ENCODE measurements around the gene TRPM8. TPM values are rescaled to one million over a fixed set of nuclear protein-coding genes. Genes with fewer than 3 reads are reported as not detected.

The TRPM8 gene
- total and polyA plus RNA-seq, 2 experiments from 2014 or later: 0.83 TPM; not detected in 1

DNA sequence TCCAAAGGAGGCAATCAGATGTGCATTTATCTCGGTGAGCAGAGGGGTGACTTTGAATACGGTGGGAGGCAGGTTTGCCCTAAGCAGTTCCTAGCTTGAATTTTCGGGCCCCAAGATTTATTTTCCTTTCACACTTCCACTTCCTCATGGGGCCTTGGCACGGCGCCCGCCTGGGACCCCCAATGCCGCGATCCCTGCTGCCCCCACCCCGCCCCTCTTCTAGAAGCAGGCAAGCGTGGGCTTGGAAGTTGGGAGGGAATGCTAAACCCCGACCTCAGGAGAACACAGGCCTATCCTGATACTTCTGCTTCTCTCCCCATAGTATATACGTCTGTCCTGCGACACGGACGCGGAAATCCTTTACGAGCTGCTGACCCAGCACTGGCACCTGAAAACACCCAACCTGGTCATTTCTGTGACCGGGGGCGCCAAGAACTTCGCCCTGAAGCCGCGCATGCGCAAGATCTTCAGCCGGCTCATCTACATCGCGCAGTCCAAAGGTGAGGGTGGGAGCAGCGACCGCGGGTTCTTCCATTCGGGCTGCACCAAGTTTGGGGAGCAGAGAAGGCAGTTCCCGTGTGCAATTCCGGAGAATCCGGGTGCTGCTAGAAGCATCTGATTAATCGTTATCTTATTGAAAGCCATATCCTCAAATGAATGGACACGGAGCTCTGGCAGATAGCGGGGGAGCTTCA is 21.6 kb downstream of the TRPM8 start:
- DNase-seq (ENCODE audit: low read depth in 1 of 2, low spot score in 1 of 2): peak in 1 of 2 donors; percentile 9

DNA sequence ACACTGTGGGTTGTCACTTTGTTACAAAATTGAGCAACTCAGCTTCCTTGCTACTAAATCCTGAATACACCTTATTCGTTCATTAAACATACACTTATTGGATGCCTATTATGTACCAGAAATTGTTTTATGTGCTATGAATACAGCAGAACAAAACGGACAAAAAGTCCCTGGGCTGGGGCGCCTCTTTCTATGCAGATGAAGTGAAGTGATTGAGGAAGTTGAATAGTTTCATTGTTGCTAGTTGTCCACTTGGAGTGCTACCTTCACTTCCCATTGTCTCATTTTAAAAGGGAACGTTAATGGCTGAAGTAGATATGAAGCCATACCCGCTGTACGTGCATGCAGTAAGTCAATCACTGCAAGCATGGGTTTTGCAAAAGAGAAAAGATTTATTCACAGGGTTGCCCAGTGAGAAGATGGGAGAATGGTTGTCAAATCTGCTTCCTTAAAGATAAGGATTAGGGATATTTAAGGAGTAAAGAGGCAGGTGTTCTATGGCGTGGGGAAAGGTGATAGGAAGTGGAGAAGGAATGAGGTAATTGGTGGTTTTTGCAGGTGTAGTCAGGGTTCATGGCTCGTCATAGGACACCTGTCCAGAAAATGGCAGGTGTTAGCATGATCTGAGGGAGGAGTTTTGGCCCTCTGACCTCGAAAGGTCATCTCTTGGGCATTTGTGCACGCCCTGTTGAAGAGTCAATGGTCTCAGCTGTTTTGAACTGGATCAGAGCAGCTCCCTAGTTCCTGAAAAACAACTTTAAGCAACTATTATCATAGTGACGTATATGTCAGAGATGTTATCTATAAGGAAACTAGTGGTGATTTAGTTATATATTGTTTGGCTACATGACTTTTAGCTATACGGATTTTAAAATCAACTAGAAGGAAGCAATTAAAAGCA is 23.5 kb downstream of the TRPM8 start:
- Histone ChIP-seq H3K4me1 (ENCODE audit: low read depth) (no peaks in the 10 kb centered on the region), H3K27me3 (peaks cover 31% of the 10 kb centered on the region), H3K9me3 (ENCODE audit: low read depth) (no peaks in the 10 kb centered on the region), H3K4me3 (no peak overlapping the region), H3K36me3 (no peaks in the 10 kb centered on the region), H3K27ac (no peak overlapping the region)
- no peak for DNase-seq (ENCODE audit: low read depth in 1 of 2, low spot score in 1 of 2)
- TF ChIP-seq, protein P1, sequence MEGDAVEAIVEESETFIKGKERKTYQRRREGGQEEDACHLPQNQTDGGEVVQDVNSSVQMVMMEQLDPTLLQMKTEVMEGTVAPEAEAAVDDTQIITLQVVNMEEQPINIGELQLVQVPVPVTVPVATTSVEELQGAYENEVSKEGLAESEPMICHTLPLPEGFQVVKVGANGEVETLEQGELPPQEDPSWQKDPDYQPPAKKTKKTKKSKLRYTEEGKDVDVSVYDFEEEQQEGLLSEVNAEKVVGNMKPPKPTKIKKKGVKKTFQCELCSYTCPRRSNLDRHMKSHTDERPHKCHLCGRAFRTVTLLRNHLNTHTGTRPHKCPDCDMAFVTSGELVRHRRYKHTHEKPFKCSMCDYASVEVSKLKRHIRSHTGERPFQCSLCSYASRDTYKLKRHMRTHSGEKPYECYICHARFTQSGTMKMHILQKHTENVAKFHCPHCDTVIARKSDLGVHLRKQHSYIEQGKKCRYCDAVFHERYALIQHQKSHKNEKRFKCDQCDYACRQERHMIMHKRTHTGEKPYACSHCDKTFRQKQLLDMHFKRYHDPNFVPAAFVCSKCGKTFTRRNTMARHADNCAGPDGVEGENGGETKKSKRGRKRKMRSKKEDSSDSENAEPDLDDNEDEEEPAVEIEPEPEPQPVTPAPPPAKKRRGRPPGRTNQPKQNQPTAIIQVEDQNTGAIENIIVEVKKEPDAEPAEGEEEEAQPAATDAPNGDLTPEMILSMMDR (IDR thresholded peaks at IDR 0.05; ENCODE audit: low read depth, low read length): no peak

More for the DNA sequence above, 21.6 kb downstream of the TRPM8 start:
- Histone ChIP-seq H3K27ac (no peak overlapping the region), H3K4me1 (ENCODE audit: low read depth) (no peaks in the 10 kb centered on the region), H3K4me3 (no peak overlapping the region), H3K36me3 (no peaks in the 10 kb centered on the region), H3K9me3 (ENCODE audit: low read depth) (no peaks in the 10 kb centered on the region), H3K27me3 (peaks cover 31% of the 10 kb centered on the region)
- TF ChIP-seq, protein P1 (IDR thresholded peaks at IDR 0.05; ENCODE audit: low read depth, low read length): no peak

DNA sequence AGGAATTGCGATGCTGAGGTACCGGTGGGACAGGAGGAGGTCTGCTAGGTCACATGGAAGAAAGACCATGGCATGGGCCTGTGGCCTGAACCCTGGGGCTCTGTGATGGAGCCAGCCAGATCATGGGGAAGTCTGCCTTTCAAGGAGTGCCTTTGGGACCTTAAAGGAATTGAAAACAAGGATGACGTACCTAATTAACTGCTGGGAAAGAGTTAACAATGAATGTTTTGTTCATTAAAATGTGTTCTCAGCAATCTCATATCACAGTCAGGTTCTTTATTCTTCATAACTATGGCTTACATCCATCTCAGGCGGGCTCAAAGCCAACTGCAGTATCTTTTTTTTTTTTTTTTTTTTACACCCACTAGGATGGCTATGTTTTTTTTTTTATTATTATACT is 25.6 kb downstream of the TRPM8 start:
- Histone ChIP-seq H3K27ac (no peak overlapping the region), H3K4me1 (ENCODE audit: low read depth) (no peaks in the 10 kb centered on the region), H3K27me3 (peaks cover 20% of the 10 kb centered on the region), H3K4me3 (no peak overlapping the region), H3K9me3 (ENCODE audit: low read depth) (no peaks in the 10 kb centered on the region), H3K36me3 (no peaks in the 10 kb centered on the region)
- TF ChIP-seq, protein P1 (IDR thresholded peaks at IDR 0.05; ENCODE audit: low read depth, low read length): no peak
- DNase-seq (ENCODE audit: low read depth in 1 of 2, low spot score in 1 of 2): no peak

DNA sequence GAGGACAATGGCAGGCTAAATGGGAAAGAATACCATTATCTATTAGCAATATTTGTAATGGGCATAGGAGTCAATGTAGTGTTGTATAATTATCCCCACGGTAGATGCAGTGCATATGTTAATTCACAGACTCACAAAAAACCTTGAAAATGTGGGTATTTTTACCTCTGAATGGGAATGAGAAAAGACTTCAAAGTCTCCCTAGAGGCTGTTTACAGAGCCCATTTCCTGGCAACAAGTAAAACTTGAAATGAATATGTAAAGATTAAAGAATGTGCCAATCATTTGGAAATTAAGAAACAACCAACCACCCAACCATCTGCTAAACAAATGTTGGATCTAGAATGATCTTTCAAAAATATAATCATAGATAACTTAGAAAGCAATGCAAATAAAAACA is 27.1 kb downstream of the TRPM8 start:
- no peak overlapping the region for H3K27ac ChIP-seq
- H3K27me3 ChIP-seq: peaks cover 12% of the 10 kb centered on the region
- H3K4me1 ChIP-seq (ENCODE audit: low read depth): no peaks in the 10 kb centered on the region
- no peak for DNase-seq (ENCODE audit: low read depth in 1 of 2, low spot score in 1 of 2)
- H3K9me3 ChIP-seq (ENCODE audit: low read depth): no peaks in the 10 kb centered on the region
- no peaks in the 10 kb centered on the region for H3K36me3 ChIP-seq
- H3K4me3 ChIP-seq: no peak overlapping the region
- TF ChIP-seq, protein P1 (IDR thresholded peaks at IDR 0.05; ENCODE audit: low read depth, low read length): no peak

DNA sequence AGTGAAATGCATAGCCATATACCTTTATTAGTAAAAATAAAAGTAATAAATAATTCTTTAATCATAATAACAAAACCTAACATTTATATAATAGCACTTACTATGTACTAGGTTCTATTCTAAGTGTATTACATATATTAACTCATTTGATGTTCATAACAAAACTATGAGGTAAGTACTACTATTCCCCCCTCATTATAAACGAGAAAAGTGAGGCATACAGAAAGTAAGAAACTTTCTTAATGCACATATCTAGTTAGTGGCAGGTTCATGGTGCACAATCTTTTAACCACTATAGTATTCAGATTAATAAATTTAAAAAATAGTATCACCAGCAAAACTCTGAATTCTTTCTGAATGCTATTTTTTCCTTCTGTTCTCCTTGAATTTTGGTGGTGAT is 27.5 kb downstream of the TRPM8 start:
- no peaks in the 10 kb centered on the region for H3K4me1 ChIP-seq (ENCODE audit: low read depth)
- H3K9me3 ChIP-seq (ENCODE audit: low read depth): no peaks in the 10 kb centered on the region
- no peaks in the 10 kb centered on the region for H3K36me3 ChIP-seq

More for the DNA sequence above, 27.5 kb downstream of the TRPM8 start:
- H3K27ac ChIP-seq: no peak overlapping the region
- DNase-seq (ENCODE audit: low read depth in 1 of 2, low spot score in 1 of 2): no peak
- peaks cover 7% of the 10 kb centered on the region for H3K27me3 ChIP-seq
- TF ChIP-seq, protein P1 (IDR thresholded peaks at IDR 0.05; ENCODE audit: low read depth, low read length): no peak
- H3K4me3 ChIP-seq: no peak overlapping the region

Data from cardiac muscle cell (in vitro differentiated cells and primary cell).